ENCODE results near the gene SPDYC. TPM values are rescaled to one million over a fixed set of nuclear protein-coding genes. Genes with fewer than 3 reads are reported as not detected.

SPDYC gene
- total and polyA plus RNA-seq, 3 donors from 2014 or later, result 0.80 to 1.2 (median 1.2) TPM

DNA sequence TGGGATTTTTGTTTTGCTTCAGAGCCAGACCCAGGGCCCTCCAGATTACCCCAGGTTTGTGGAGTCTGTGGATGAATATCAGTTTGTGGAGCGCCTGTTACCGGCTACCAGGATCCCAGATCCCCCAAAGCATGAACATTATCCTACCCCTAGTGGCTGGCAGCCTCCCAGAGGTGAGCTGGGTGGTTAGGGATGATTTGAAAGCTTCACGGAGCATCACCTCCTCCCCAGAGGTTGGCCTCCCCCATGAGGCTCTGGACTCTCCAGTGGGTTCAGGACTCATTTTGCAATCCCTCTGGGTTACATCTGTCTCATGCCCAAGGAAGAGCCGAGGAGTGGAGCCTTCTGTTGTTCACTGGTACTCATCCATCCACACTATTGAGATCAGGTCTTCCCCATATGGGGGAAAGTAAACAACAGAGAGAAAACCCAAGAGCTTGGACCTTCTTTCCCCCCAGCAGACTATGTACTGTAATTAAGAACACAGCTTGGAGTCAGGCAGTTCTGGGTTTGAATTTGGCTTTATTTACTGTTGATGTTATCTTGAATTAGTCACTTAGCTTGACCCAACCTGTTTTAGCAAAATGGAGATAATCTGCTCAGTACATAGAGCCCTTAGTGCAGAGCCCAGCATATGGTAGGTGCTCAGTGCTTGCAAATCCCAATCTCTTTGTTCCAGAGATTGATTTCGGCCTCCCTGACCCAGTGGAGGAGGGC lies 45.4 kb upstream of the SPDYC start:
- WGBS, 2 donors, result 76 to 96% methylated on average over 2 to 5 of the region's 5 CpGs
- H3K36me3 ChIP-seq (ENCODE audit: low read depth, missing control alignments), result no peaks in the 10 kb centered on the region
- DNase-seq, result no peak
- H3K27ac ChIP-seq, result no peak overlapping the region
- no peaks in the 10 kb centered on the region for H3K27me3 ChIP-seq
- H3K4me3 ChIP-seq, result no peak overlapping the region
- H3K9me3 ChIP-seq, result no peaks in the 10 kb centered on the region
- TF ChIP-seq POLR2A (IDR thresholded peaks at IDR 0.05), result no peak
- TF ChIP-seq, protein P1, sequence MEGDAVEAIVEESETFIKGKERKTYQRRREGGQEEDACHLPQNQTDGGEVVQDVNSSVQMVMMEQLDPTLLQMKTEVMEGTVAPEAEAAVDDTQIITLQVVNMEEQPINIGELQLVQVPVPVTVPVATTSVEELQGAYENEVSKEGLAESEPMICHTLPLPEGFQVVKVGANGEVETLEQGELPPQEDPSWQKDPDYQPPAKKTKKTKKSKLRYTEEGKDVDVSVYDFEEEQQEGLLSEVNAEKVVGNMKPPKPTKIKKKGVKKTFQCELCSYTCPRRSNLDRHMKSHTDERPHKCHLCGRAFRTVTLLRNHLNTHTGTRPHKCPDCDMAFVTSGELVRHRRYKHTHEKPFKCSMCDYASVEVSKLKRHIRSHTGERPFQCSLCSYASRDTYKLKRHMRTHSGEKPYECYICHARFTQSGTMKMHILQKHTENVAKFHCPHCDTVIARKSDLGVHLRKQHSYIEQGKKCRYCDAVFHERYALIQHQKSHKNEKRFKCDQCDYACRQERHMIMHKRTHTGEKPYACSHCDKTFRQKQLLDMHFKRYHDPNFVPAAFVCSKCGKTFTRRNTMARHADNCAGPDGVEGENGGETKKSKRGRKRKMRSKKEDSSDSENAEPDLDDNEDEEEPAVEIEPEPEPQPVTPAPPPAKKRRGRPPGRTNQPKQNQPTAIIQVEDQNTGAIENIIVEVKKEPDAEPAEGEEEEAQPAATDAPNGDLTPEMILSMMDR (IDR thresholded peaks at IDR 0.05), result no peak
- intact Hi-C loops (cut with DNase I; ENCODE audit: low total_unique reads), result no loop called here
- H3K4me1 ChIP-seq, result peaks cover 12% of the 10 kb centered on the region

DNA sequence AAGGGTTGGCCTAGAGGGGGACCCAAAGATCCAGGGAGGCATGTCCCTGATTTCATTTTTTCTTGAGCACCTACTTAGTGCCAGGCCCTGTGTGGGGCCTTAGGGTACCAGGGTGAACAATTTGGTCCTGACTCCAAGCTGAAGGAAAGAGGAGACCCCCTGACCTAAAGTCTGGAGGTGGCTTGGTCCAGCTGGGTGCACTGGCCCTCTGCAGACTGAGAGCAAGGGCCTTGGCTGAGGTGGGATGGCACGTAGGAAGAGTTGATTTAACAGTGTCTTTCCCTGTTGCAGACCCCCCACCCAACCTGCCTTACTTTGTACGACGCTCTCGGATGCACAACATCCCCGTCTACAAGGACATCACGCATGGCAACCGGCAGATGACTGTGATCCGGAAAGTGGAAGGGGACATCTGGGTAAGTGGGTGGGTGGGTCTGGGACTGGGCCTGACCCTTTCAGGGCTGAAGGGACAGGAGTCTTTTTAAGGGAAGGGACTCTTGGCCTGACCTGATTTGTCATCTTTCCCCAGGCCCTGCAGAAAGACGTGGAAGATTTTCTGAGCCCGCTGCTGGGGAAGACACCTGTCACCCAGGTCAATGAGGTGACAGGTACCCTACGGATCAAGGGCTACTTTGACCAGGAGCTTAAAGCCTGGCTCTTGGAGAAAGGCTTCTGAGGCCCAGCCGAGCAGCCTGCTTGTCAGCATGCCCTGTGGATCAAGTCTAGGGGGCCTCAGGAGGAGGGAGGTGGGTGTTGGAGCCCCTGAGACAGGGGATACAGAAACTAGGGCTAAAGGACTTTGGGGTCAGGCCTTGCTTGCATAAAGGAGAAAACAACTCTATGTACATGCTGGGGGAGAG lies 44.6 kb upstream of the SPDYC start:
- H3K4me3 ChIP-seq, result no peak overlapping the region
- H3K9me3 ChIP-seq, result no peaks in the 10 kb centered on the region
- H3K27me3 ChIP-seq, result no peaks in the 10 kb centered on the region
- 90 to 92% methylated on average over 12 of the region's 12 CpGs for WGBS, 2 donors
- intact Hi-C loops (cut with DNase I; ENCODE audit: low total_unique reads), result no loop called here
- H3K36me3 ChIP-seq (ENCODE audit: low read depth, missing control alignments), result no peaks in the 10 kb centered on the region
- no peak for TF ChIP-seq POLR2A (IDR thresholded peaks at IDR 0.05)
- TF ChIP-seq, protein P1 (IDR thresholded peaks at IDR 0.05), result no peak
- H3K27ac ChIP-seq, result no peak overlapping the region
- no peak for DNase-seq
- H3K4me1 ChIP-seq, result peaks cover 12% of the 10 kb centered on the region

DNA sequence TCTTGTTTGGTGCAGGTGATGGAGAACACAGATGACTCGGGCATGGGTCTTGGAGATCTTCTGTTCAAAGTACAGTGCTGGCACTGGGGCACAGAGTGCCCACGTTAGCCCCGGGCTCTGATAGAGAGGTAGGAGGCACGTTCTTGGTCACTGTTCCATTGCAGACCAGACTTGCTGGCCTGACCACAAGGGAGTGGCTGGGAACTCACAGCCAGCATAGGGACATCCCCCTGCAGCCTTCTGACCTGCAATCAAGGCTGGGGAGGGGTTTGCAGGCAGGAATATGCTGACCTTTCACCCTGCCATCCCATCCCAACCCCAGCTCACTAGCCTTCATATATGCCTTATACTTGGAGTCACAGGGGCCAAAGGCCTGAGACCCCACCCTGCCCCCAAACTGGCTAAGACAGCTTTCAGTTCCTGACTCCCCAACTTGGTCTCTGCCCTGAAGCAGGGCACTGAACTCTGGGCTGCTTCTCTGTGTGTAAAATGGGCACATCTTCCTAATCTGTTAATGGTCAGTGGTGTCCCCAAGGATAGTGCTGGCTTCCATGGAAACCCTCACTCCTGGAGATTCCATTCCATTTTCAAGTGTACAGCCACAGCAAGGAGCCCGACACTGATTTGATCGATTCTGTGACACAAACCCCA lies 43.3 kb upstream of the SPDYC start:
- 83 to 85% methylated on average over 2 to 6 of the region's 6 CpGs for WGBS, 2 donors
- intact Hi-C loops (cut with DNase I; ENCODE audit: low total_unique reads), result no loop called here

DNA sequence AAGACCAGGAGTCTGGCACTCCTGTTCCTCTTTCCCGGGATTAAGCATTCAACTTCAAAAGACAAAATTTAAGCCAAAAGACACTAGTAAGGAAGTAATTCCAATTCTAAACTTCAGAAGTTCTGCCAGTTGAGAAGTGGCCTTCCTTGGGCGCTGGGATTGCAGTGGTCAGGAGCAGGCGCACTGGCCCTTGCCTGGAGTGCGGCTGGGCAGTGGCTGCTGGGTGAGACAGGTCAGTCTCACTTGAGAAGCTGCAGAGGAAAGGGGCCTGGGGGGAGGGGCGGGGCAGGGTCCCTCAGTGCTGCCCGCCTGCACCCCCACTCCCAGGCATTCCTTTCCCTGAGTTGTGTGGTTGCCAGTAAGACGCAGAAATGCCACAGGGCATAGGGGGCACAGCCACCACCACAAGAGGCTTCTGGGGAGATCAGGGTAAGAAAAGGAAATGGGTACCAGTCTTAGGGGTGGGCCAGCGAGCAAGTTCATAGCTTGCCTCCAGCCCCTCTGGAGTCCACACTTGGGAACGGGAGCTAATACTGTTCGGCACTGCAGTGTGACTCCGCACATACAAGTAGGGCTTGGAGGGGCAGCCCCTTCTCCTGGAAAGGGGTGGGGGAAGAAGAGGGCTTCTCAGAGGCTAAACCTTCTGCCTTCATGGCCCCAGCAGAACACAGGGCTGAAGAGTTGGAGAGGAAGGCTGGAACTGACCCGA lies 42.4 kb upstream of the SPDYC start:
- Histone ChIP-seq H3K36me3 (ENCODE audit: low read depth, missing control alignments) (no peaks in the 10 kb centered on the region), H3K27me3 (no peaks in the 10 kb centered on the region), H3K4me3 (no peak overlapping the region), H3K4me1 (peaks cover 9% of the 10 kb centered on the region), H3K27ac (no peak overlapping the region), H3K9me3 (no peaks in the 10 kb centered on the region)
- intact Hi-C loops (cut with DNase I; ENCODE audit: low total_unique reads), result no loop called here
- no peak for DNase-seq
- WGBS, 2 donors, result 79 to 82% methylated on average over 12 of the region's 12 CpGs
- TF ChIP-seq, protein P1 (IDR thresholded peaks at IDR 0.05), result no peak
- no peak for TF ChIP-seq POLR2A (IDR thresholded peaks at IDR 0.05)

More for the DNA sequence above, 43.3 kb upstream of the SPDYC start:
- Histone ChIP-seq H3K27me3 (no peaks in the 10 kb centered on the region), H3K9me3 (no peaks in the 10 kb centered on the region), H3K4me1 (peaks cover 5% of the 10 kb centered on the region), H3K4me3 (no peak overlapping the region), H3K36me3 (ENCODE audit: low read depth, missing control alignments) (no peaks in the 10 kb centered on the region), H3K27ac (no peak overlapping the region)
- no peak for TF ChIP-seq POLR2A (IDR thresholded peaks at IDR 0.05)
- TF ChIP-seq, protein P1 (IDR thresholded peaks at IDR 0.05), result no peak
- DNase-seq, result no peak

Data from testis (tissue), 3 donors.